AG09309 (cell line): ENCODE data around the gene UNC13A.

Experiments
- DNase-seq: peaks from one replicate; pipeline ENCODE4 v3.0.0-alpha.2; 2010; ENCODE audit warnings: low read depth
- H3K4me3 ChIP-seq: 2 replicates; pipeline ENCODE4 v1.5.1; 2011; ENCODE audit warnings: mild to moderate bottlenecking, low read depth, low read length, moderate library complexity; ENCODE audit not compliant: control insufficient read depth
- CTCF ChIP-seq: IDR thresholded peaks from 2 replicates; pipeline ENCODE4 v1.5.1; 2011; ENCODE audit warnings: mild to moderate bottlenecking, low read depth, low read length, inconsistent platforms; ENCODE audit not compliant: insufficient read depth, control insufficient read depth; ENCODE audit errors: missing control alignments

UNC13A gene

GRCh38 chr19:17614476-17614875 is 73.7 kb downstream of the UNC13A start:
- no peak for DNase-seq
- TF ChIP-seq CTCF: no peak
- H3K4me3 ChIP-seq: no peak overlapping the region

- H3K4me3 ChIP-seq: no peak overlapping the region
- TF ChIP-seq CTCF: no peak
- no peak for DNase-seq
Measured at GRCh38 chr19:17611462-17612244, 76.5 kb downstream of the UNC13A start.

GRCh38 chr19:17610384-17610783 is 77.8 kb downstream of the UNC13A start:
- DNase-seq: no peak
- TF ChIP-seq CTCF: no peak
- no peak overlapping the region for H3K4me3 ChIP-seq

- H3K4me3 ChIP-seq: no peak overlapping the region
- no peak for DNase-seq
- no peak for TF ChIP-seq CTCF
Measured at GRCh38 chr19:17607936-17608335, 80.2 kb downstream of the UNC13A start.

- no peak for DNase-seq
- TF ChIP-seq CTCF: peak; percentile 8
- no peak overlapping the region for H3K4me3 ChIP-seq
Measured at GRCh38 chr19:17606590-17607185, 81.5 kb downstream of the UNC13A start.

GRCh38 chr19:17605761-17606589 is 82.2 kb downstream of the UNC13A start:
- H3K4me3 ChIP-seq: peak overlapping the region; percentile 15
- DNase-seq: no peak

More at GRCh38 chr19:17605761-17606589, 82.2 kb downstream of the UNC13A start:
- peak; percentile 40 for TF ChIP-seq CTCF
